GM12891 (cell line): ENCODE results near the gene IL1RL1.

Experiments used
- PAX5 ChIP-seq: IDR thresholded peaks from 2 replicates; pipeline ENCODE4 v1.6.1; 2011; ENCODE audit warnings: low read length, moderate library complexity, mild to moderate bottlenecking; ENCODE audit not compliant: insufficient read depth, severe bottlenecking
- POLR2A ChIP-seq: IDR thresholded peaks from 2 replicates; pipeline ENCODE4 v1.6.1; 2011; ENCODE audit warnings: low read depth, low read length, control low read depth
- POLR2AphosphoS5 ChIP-seq: IDR thresholded peaks from 2 replicates; pipeline ENCODE4 v1.6.1; 2011; ENCODE audit warnings: low read depth, low read length, control low read depth
- POU2F2 ChIP-seq: IDR thresholded peaks from 2 replicates; pipeline ENCODE4 v1.6.1; 2011; ENCODE audit warnings: low read depth, mild to moderate bottlenecking, control low read depth, low read length, moderate library complexity
- SPI1 ChIP-seq: IDR thresholded peaks from 2 replicates; pipeline ENCODE4 v1.6.1; 2011; ENCODE audit warnings: low read depth, low read length, control low read depth
- TAF1 ChIP-seq: IDR thresholded peaks from 2 replicates; pipeline ENCODE4 v1.6.1; 2011; ENCODE audit warnings: low read depth, low read length, control low read depth

DNA sequence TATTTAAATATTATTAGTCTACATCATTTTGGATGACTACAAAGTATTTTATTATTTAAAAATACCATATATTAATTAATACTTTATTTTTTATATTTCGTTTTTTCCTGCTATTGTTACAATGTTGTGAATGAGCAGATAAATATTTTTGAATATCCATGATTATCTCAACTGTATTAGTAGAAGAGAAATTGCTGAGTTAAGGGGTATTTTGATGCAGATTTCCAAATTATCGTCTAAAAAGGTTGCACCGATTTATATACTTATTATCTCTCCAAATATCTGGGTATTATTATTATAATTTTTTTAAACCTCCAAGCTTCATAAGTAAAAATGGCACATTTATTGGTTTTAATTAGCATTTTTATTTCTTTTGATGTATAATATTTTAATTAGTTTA lies 8.9 kb upstream of the IL1RL1 start:
- TF ChIP-seq POLR2A (no peak), POU2F2 (no peak), POLR2AphosphoS5 (no peak), SPI1 (no peak), TAF1 (no peak), PAX5 (no peak)
